RKO (cell line): ENCODE data around the gene NODAL.

ENCODE experiments used
- DNase-seq: peaks from one replicate; pipeline ENCODE4 v3.0.0-alpha.2; 2016; ENCODE audit warnings: low spot score

The NODAL gene

GRCh38 chr10:70462349-70462984, 21.0 kb upstream of the NODAL start:
- peak; percentile 10 for DNase-seq

- peak; percentile 73 for DNase-seq
Measured at GRCh38 chr10:70461397-70462348, 20.2 kb upstream of the NODAL start.

GRCh38 chr10:70459774-70460490, 18.5 kb upstream of the NODAL start:
- no peak for DNase-seq

GRCh38 chr10:70459061-70459773, 17.7 kb upstream of the NODAL start:
- DNase-seq = no peak

GRCh38 chr10:70458329-70459060, 17.0 kb upstream of the NODAL start:
- DNase-seq = no peak

- DNase-seq = no peak
Measured at GRCh38 chr10:70457759-70458305, 16.4 kb upstream of the NODAL start.

GRCh38 chr10:70456164-70456563, 14.7 kb upstream of the NODAL start:
- no peak for DNase-seq

- no peak for DNase-seq
Measured at GRCh38 chr10:70455213-70455630, 13.7 kb upstream of the NODAL start.

GRCh38 chr10:70448236-70448635, 6.8 kb upstream of the NODAL start:
- DNase-seq = no peak

GRCh38 chr10:70445718-70446657, 4.5 kb upstream of the NODAL start:
- peak; percentile 2 for DNase-seq

- DNase-seq = no peak
Measured at GRCh38 chr10:70444744-70445143, 3.3 kb upstream of the NODAL start.

- no peak for DNase-seq
Measured at GRCh38 chr10:70442332-70442988, 979 bp upstream of the NODAL start.

- no peak for DNase-seq
Measured at GRCh38 chr10:70441895-70442309, 421 bp upstream of the NODAL start.

- no peak for DNase-seq
Measured at GRCh38 chr10:70440296-70441160, 953 bp downstream of the NODAL start.

- DNase-seq = no peak
Measured at GRCh38 chr10:70437721-70438120, 3.8 kb downstream of the NODAL start.

GRCh38 chr10:70435241-70436085, 6.0 kb downstream of the NODAL start:
- DNase-seq = no peak

- no peak for DNase-seq
Measured at GRCh38 chr10:70433581-70434280, 7.8 kb downstream of the NODAL start.
